ENCODE measurements around the gene JAM3.
A peak's percentile ranks its signal among the peaks of the same experiment; 100 is the strongest.

Gene JAM3

GRCh38 chr11:134049303-134049702, 19.6 kb upstream of the JAM3 start:
- no peak overlapping the region for H3K4me2 ChIP-seq (ENCODE audit: low read depth, low read length)
- H2AFZ ChIP-seq (ENCODE audit: low read length), result no peak overlapping the region
- H3K27me3 ChIP-seq (replicated peaks; ENCODE audit: insufficient read depth, low read length), result no peaks in the 10 kb centered on the region
- H3K27ac ChIP-seq (ENCODE audit: low read length), result no peak overlapping the region
- no peaks in the 10 kb centered on the region for H4K20me1 ChIP-seq (ENCODE audit: insufficient read depth, low read length)
- H3K4me1 ChIP-seq (ENCODE audit: low read length), result no peaks in the 10 kb centered on the region
- no peaks in the 10 kb centered on the region for H3K9me2 ChIP-seq (replicated peaks; ENCODE audit: insufficient read depth, low read length)
- no peak overlapping the region for H3K4me3 ChIP-seq (ENCODE audit: low read length)
- no peak for TF ChIP-seq EZH2 (optimal IDR thresholded peaks at IDR 0.05; ENCODE audit: low read depth, low read length)
- TF ChIP-seq, protein P1, sequence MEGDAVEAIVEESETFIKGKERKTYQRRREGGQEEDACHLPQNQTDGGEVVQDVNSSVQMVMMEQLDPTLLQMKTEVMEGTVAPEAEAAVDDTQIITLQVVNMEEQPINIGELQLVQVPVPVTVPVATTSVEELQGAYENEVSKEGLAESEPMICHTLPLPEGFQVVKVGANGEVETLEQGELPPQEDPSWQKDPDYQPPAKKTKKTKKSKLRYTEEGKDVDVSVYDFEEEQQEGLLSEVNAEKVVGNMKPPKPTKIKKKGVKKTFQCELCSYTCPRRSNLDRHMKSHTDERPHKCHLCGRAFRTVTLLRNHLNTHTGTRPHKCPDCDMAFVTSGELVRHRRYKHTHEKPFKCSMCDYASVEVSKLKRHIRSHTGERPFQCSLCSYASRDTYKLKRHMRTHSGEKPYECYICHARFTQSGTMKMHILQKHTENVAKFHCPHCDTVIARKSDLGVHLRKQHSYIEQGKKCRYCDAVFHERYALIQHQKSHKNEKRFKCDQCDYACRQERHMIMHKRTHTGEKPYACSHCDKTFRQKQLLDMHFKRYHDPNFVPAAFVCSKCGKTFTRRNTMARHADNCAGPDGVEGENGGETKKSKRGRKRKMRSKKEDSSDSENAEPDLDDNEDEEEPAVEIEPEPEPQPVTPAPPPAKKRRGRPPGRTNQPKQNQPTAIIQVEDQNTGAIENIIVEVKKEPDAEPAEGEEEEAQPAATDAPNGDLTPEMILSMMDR (IDR thresholded peaks at IDR 0.05; ENCODE audit: low read length), result no peak
- TF ChIP-seq EZH2phosphoT487 (IDR thresholded peaks at IDR 0.05; ENCODE audit: low read length), result no peak
- no peaks in the 10 kb centered on the region for H3K9me3 ChIP-seq (replicated peaks; ENCODE audit: insufficient read depth, low read length)
- H3K9ac ChIP-seq (ENCODE audit: low read length), result no peak overlapping the region
- no peak for DNase-seq
- no peaks in the 10 kb centered on the region for H3F3A ChIP-seq (ENCODE audit: insufficient read depth, low read length)
- H3K79me2 ChIP-seq (ENCODE audit: low read length), result no peaks in the 10 kb centered on the region
- no peaks in the 10 kb centered on the region for H3K36me3 ChIP-seq (replicated peaks; ENCODE audit: insufficient read depth, low read length)

DNA sequence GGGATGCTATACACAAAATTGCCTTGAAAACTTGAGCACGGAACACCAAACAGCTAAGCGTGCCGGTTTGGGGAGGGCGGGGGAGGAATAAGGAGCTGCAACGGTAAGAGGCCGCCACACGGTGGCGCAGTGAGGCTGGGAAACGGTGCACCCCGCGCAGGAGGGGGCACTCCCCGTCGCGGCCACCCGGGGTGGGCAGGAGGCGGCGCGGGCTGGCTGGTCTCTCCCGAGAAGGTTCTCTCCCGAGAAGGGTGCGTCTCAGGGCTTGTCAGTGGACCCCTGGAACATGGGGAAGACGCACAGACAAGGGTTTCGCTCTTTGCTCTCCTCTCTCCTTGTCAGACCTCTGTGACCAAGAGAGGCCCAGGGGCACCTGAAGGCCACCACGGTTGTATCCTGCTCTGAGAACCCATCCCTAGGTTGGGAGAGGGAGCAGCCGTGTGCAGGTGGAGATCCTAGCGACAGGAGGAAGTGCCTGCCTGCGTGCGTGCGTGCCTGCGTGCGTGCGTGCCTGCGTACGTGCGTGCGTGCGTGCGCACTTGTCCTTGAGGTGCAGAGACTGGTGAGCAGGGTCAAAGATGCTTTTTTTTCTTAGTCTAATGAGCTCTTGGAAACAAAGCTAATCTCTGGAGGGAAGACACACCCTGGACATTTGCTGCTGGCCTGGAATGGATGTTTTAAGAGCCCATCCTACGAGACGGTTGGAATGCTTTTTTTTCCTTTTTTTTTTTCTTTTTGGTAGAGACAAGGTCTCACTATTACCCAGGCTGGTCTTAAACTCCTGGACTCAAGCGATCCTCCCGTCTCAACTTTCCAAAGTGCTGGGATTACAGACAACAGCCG, 18.1 kb upstream of the JAM3 start:
- DNase-seq, result peak; percentile 9
- Histone ChIP-seq H3K27ac (ENCODE audit: low read length) (no peak overlapping the region), H2AFZ (ENCODE audit: low read length) (no peak overlapping the region), H3K4me1 (ENCODE audit: low read length) (no peaks in the 10 kb centered on the region), H3K36me3 (replicated peaks; ENCODE audit: insufficient read depth, low read length) (no peaks in the 10 kb centered on the region), H3K9ac (ENCODE audit: low read length) (no peak overlapping the region), H3K79me2 (ENCODE audit: low read length) (no peaks in the 10 kb centered on the region), H3K27me3 (replicated peaks; ENCODE audit: insufficient read depth, low read length) (no peaks in the 10 kb centered on the region), H4K20me1 (ENCODE audit: insufficient read depth, low read length) (no peaks in the 10 kb centered on the region), H3K4me2 (ENCODE audit: low read depth, low read length) (peak overlapping the region; percentile 24; the same call in 1 of the 2 replicates), H3F3A (ENCODE audit: insufficient read depth, low read length) (no peaks in the 10 kb centered on the region), H3K4me3 (ENCODE audit: low read length) (no peak overlapping the region), H3K9me2 (replicated peaks; ENCODE audit: insufficient read depth, low read length) (no peaks in the 10 kb centered on the region), H3K9me3 (replicated peaks; ENCODE audit: insufficient read depth, low read length) (no peaks in the 10 kb centered on the region)
- TF ChIP-seq, protein P1 (IDR thresholded peaks at IDR 0.05; ENCODE audit: low read length), result peak; percentile 65
- TF ChIP-seq EZH2phosphoT487 (IDR thresholded peaks at IDR 0.05; ENCODE audit: low read length) (no peak), EZH2 (optimal IDR thresholded peaks at IDR 0.05; ENCODE audit: low read depth, low read length) (no peak)

DNA sequence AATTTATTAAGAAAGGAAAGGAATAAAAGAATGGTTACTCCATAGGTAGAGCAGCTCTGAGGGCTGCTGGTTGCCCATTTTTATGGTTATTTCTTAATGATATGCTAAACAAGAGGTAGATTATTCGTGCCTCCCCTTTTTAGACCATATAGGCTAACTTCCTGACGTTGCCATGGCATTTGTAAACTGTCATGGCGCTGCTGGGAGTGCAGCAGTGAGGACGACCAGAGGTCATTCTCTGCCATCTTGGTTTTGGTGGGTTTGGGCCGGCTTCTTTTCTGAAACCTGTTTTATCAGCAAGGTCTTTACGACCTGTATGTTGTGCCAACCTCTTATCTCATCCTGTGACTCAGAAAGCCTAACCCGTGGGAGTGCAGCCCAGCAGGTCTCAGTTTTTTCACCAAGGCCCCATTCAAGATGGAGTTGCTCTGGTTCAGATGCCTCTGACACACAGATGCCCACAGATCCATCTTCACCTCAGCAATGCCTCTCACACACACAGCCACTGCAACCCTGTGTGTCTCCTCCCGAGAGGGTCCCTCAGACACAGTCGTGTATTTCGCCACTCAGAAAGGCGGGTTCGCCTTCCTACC, 16.4 kb upstream of the JAM3 start:
- TF ChIP-seq EZH2 (optimal IDR thresholded peaks at IDR 0.05; ENCODE audit: low read depth, low read length), result no peak
- TF ChIP-seq, protein P1 (IDR thresholded peaks at IDR 0.05; ENCODE audit: low read length), result no peak
- TF ChIP-seq EZH2phosphoT487 (IDR thresholded peaks at IDR 0.05; ENCODE audit: low read length), result no peak

More for the DNA sequence above, 16.4 kb upstream of the JAM3 start:
- H3K27me3 ChIP-seq (replicated peaks; ENCODE audit: insufficient read depth, low read length), result no peaks in the 10 kb centered on the region
- no peaks in the 10 kb centered on the region for H3K9me3 ChIP-seq (replicated peaks; ENCODE audit: insufficient read depth, low read length)
- H3K4me1 ChIP-seq (ENCODE audit: low read length), result no peaks in the 10 kb centered on the region
- no peaks in the 10 kb centered on the region for H3F3A ChIP-seq (ENCODE audit: insufficient read depth, low read length)
- H3K27ac ChIP-seq (ENCODE audit: low read length), result no peak overlapping the region
- no peak overlapping the region for H3K4me2 ChIP-seq (ENCODE audit: low read depth, low read length)
- no peaks in the 10 kb centered on the region for H3K9me2 ChIP-seq (replicated peaks; ENCODE audit: insufficient read depth, low read length)
- no peaks in the 10 kb centered on the region for H3K79me2 ChIP-seq (ENCODE audit: low read length)
- no peak for DNase-seq
- H3K36me3 ChIP-seq (replicated peaks; ENCODE audit: insufficient read depth, low read length), result no peaks in the 10 kb centered on the region
- H2AFZ ChIP-seq (ENCODE audit: low read length), result no peak overlapping the region
- no peak overlapping the region for H3K4me3 ChIP-seq (ENCODE audit: low read length)
- H4K20me1 ChIP-seq (ENCODE audit: insufficient read depth, low read length), result no peaks in the 10 kb centered on the region
- no peak overlapping the region for H3K9ac ChIP-seq (ENCODE audit: low read length)
